HG03442 (cell line): ENCODE data around the gene SPTBN1.

Experiments used
- ATAC-seq: cut with Tn5 transposase; IDR thresholded peaks from one replicate; pipeline ENCODE4 v1.9.1; 2021; ENCODE audit warnings: mild to moderate bottlenecking, moderate library complexity; ENCODE audit not compliant: unreplicated experiment

Gene SPTBN1

GRCh38 chr2:54627973-54628372 is 171.8 kb downstream of the SPTBN1 start:
- no peak for ATAC-seq

- ATAC-seq, result no peak
Observed at GRCh38 chr2:54628418-54628817, 172.3 kb downstream of the SPTBN1 start.

GRCh38 chr2:54628957-54629356 is 172.8 kb downstream of the SPTBN1 start:
- no peak for ATAC-seq

DNA sequence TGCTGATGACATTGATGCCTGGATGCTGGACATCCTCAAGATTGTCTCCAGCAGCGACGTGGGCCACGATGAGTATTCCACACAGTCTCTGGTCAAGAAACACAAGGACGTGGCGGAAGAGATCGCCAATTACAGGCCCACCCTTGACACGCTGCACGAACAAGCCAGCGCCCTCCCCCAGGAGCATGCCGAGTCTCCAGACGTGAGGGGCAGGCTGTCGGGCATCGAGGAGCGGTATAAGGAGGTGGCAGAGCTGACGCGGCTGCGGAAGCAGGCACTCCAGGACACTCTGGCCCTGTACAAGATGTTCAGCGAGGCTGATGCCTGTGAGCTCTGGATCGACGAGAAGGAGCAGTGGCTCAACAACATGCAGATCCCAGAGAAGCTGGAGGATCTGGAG is 173.3 kb downstream of the SPTBN1 start:
- ATAC-seq, result no peak

DNA sequence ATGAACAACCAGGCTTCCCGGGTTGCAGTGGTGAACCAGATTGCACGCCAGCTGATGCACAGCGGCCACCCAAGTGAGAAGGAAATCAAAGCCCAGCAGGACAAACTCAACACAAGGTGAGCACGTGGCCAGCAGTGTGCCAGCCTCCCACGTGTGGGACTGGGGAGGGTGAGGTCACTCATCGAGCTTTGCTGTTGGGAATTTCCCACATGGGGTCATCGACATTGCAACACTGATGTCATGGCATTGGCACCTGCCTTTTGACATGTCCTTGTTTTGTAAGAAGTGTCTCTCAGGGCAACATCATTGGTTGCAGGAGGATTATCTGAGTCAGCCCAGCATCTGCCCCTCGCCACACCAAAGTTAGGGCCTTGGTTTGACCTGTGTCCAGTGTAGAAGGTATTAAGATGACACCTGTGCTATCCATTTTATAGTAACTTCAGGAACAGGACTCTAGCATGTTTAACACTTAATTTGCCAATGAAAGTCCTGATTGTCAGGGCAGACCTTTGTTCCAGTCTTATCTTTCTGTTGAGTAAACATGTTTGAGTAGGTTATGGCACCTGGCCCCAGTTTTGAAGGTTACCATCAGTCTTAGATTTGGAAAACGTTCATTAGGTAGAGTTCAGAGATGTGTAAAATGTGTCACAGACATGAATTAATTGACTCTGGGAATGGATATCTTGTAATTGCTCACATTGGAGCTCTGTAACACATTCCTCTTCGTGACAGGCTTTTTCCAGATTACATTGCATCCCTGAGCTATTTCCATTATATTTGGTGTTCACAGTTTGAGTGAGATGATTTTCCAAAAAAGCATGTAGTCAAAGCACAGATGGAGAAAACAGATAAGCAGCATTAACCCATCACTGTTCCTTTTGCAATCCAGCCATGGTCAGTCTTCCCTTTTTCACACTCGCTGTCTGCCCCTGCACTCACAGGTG is 174.1 kb downstream of the SPTBN1 start:
- ATAC-seq, result no peak

GRCh38 chr2:54630858-54631497 is 174.9 kb downstream of the SPTBN1 start:
- ATAC-seq, result no peak

- ATAC-seq, result no peak
Observed at GRCh38 chr2:54631755-54632154, 175.6 kb downstream of the SPTBN1 start.

DNA sequence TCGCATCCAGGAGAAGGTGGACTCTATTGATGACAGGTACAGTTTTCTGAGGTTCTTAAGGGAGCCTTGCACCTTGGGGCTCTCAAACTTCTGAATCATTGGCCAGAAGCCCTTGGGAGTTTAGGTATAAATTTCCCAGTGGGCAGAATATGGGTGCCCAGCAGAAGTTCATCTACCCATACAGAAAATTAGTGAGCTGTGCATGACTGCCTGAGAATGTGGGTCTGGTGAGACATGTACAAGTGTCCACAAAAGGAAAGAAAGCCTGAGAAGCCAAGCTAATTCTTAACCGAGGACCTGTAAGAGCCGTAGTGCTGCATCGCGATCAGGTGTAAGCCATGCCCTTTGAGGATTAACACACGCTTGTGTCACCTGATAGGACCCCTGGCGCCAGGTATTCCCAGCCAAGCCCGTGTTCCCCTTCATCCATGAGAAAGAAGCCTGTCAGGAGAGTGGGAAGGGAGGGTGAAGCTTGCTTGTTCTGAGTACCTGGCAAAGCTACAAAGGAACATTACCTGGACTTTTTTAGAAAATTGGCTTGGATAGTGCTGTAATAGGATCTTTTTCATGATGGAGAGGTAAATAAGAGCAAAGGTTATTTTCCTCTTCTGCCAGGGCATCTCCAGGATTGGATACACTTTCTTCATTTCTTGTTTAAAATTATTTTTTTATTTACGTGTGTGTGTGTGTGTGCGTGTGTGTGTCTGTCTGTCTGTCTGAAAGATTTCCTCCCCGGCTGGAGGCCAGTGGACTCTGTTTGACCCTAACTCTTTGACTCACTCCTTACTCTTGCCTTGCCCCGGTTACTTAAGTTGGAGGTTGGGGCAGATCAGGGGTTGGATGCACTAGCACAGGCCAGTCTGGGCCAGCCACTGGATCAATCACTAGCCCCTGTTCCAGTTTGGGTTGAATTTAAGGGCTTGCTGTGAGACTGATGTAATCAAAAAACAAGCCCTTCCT is 176.9 kb downstream of the SPTBN1 start:
- ATAC-seq, result no peak

- no peak for ATAC-seq
Observed at GRCh38 chr2:54634021-54634420, 177.9 kb downstream of the SPTBN1 start.

- peak; percentile 66 for ATAC-seq
Observed at GRCh38 chr2:54634564-54635511, 178.7 kb downstream of the SPTBN1 start.

DNA sequence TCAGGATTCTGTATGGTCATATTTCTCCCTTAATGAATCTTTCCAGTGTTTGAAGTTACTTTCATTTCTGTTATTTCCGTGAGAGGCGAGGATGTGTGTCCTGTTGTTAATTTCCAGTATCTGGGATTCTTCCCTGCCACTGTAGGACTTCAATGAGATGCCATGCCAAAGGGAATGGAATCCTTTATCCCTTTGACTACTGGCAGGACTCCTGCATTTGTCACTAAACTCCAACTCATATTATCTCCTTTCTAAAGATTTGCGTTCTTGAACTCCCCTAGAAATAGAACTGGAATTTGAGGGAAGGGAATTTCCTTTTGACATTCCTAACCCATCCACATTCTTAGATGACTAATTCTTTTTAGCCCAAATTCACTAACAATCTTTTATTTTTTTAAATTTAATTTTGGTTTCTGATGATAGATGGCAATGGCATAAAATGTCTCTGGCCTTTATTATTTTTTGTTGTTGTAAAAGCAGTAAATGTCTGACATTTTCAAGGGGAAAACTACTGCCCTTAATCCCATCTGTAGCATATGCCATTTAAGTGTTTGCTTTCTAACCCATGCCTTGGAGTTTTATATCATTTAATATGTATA is 179.5 kb downstream of the SPTBN1 start:
- ATAC-seq, result no peak

GRCh38 chr2:54636415-54637139 is 180.4 kb downstream of the SPTBN1 start:
- ATAC-seq, result no peak

GRCh38 chr2:54638103-54638502 is 182.0 kb downstream of the SPTBN1 start:
- ATAC-seq, result peak; percentile 39

GRCh38 chr2:54638774-54639187 is 182.7 kb downstream of the SPTBN1 start:
- no peak for ATAC-seq

DNA sequence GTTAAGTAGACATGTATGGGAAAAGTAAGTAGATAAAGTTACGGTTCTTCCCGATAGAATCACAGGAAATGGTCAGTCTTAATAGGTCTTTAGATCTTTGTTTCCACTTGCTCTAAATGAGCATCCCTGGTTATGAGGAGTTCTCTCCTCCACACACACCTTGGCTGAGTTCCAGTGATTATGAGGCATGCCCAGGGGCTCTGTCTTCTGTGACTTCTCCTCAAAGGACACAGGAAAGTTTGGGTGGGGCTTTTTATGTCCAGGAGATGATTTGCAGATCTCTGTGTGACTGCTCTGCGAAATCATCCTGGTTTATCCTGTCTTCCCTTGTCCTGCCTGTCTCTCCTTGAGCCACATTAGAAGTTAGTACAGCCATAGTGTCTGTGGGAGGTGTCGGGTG is 183.5 kb downstream of the SPTBN1 start:
- ATAC-seq, result no peak

DNA sequence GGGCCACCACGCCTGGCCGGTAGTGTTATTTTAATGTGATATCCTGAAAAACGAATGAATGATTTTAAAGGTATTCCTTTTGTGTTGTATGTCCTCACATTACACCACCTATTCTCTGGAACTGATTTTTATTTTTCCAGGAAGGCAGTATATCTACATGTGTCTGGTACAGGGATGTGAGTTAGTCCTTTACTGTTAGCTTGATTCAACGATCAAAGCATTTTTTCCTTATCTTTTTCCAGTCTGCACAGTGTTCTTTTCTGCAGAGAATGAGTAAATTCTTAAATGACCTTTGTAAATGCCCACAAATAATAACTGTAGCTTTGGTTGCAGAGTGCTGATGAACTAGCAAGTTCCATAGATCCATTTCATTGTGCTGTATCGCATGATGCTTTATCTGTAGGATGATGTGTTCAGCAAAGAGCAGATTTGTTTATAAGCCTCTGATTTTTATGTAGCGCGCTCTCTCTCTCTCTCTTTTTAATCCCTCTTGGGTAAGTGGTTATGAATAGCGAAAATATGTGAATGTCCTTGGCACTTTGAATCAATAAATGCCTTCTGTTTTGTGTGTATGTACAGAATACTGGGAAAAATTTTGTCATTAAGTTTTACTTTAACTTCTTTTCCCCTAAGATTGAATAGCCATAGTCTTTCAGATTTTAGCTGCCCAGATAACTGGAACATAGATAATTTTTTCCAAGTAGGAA is 184.9 kb downstream of the SPTBN1 start:
- ATAC-seq, result no peak

DNA sequence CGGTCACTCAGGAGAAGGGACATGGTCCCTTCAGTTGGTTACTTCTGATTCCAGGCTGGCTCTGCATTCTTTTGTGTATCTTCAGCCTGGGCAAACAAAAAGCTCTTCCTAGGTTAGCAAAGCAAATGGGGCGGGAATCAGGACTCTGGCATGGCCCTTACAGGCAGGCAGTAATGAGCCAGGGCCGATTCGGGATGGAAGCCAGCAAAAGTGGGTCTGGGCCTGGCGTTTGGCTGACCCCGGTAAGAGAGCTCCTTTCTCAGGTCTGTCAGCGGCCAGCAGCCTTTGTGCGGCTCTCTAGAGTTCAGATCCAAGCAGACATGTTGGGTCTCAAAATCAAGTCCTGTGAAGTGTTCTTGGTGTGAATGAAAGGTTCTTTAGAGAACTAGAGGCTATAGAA is 185.9 kb downstream of the SPTBN1 start:
- ATAC-seq, result no peak

GRCh38 chr2:54642677-54643430 is 186.7 kb downstream of the SPTBN1 start:
- no peak for ATAC-seq
